ENCODE data around the gene NAV1.

GRCh38 chr1:201551096-201551495 lies 12.2 kb downstream of the NAV1 start:
- TF ChIP-seq MAX (CRISPR knock-in tag; IDR thresholded peaks at IDR 0.05) (no peak), SMAD3 (CRISPR knock-in tag; IDR thresholded peaks at IDR 0.05; ENCODE audit: borderline replicate concordance) (no peak), CTCF (IDR thresholded peaks at IDR 0.05) (no peak), CBFB (CRISPR knock-in tag; IDR thresholded peaks at IDR 0.05; ENCODE audit: low read depth) (no peak)
